Measurements from ENCODE around the gene PPFIBP2. TPM values are rescaled to one million over a fixed set of nuclear protein-coding genes. Genes with fewer than 3 reads are reported as not detected.

The PPFIBP2 gene
- total and polyA plus RNA-seq, 4 donors: 7.7 to 51.3 (median 18.6) TPM

GRCh38 chr11:7523416-7524210 is 9.8 kb downstream of the PPFIBP2 start:
- DNase-seq: peak in 2 of 3 donors; percentile 13 to 49

DNA sequence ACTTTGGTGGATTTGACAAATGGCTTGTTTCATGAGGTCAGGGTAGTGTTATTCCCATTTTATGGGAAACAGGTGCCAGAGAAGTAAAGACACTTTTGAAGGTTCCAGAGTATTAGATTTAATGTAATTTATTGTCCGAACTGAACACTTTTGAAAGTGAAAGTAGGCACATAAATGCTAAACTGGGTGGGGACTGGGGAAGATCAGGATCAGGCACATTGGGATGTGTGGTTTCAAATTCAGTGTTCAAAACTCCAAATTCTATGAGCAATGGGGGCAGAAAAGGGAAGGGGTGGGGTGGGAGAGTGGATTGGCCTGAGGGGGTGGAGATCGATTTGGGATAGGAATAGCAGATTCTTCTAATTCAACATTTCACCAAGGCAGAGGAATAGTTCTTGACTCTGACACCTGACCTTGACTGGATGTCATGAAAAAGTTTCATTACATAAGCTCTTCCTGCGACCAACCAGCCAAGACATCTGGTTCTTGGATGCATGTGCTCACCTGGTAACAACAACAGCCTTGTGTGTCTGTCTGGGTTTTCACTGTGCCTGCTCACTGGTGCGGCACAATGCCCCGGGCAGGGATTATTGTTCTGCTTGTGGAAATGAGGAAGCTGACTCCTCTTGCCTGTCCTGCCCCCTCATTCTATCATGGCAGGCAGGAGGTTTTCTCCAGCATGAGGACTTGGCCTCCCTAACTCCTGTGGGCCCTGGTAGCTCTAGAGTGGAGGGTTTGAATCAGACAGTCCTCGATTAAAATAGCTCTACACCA is 10.8 kb downstream of the PPFIBP2 start:
- Histone ChIP-seq H3K4me1 (ENCODE audit: control insufficient read depth in 5 of 5, insufficient read depth in 5 of 5, low read length in 5 of 5) (peaks cover 0 to 8% (median 4%) of the 10 kb centered on the region in 5 donors), H3K36me3 (ENCODE audit: control insufficient read depth in 4 of 4, insufficient read depth in 4 of 4, low read length in 4 of 4) (no peaks in the 10 kb centered on the region), H3K27me3 (ENCODE audit: control insufficient read depth in 3 of 3, insufficient read depth in 3 of 3, low read length in 2 of 3) (no peaks in the 10 kb centered on the region), H3K9me3 (ENCODE audit: control insufficient read depth in 4 of 4, insufficient read depth in 3 of 4, low read length in 3 of 4) (peaks cover 0 to 2% (median 0%) of the 10 kb centered on the region in 4 donors), H3K27ac (ENCODE audit: low read depth in 1 of 2, low read length in 1 of 2) (no peak overlapping the region), H3K9ac (ENCODE audit: insufficient read depth in 1 of 2, low read length in 2 of 2) (no peak overlapping the region), H3K4me3 (no peak overlapping the region)
- no peak for DNase-seq
- TF ChIP-seq CTCF (IDR thresholded peaks at IDR 0.05; ENCODE audit: control extremely low read depth, extremely low read depth): no peak
- 81 to 88% methylated on average over 6 of the region's 6 CpGs for WGBS, 2 donors
- ATAC-seq (ENCODE audit: insufficient read depth, low FRiP score): no peak

More at GRCh38 chr11:7523416-7524210, 9.8 kb downstream of the PPFIBP2 start:
- ATAC-seq (ENCODE audit: insufficient read depth, low FRiP score): no peak
- Histone ChIP-seq H3K9ac (ENCODE audit: insufficient read depth in 1 of 2, low read length in 2 of 2) (no peak overlapping the region), H3K9me3 (ENCODE audit: control insufficient read depth in 4 of 4, insufficient read depth in 3 of 4, low read length in 3 of 4) (no peaks in the 10 kb centered on the region), H3K27ac (ENCODE audit: low read depth in 1 of 2, low read length in 1 of 2) (no peak overlapping the region), H3K4me1 (ENCODE audit: control insufficient read depth in 5 of 5, insufficient read depth in 5 of 5, low read length in 5 of 5) (peaks cover 0 to 8% (median 4%) of the 10 kb centered on the region in 5 donors), H3K36me3 (ENCODE audit: control insufficient read depth in 4 of 4, insufficient read depth in 4 of 4, low read length in 4 of 4) (no peaks in the 10 kb centered on the region), H3K27me3 (ENCODE audit: control insufficient read depth in 3 of 3, insufficient read depth in 3 of 3, low read length in 2 of 3) (no peaks in the 10 kb centered on the region), H3K4me3 (no peak overlapping the region)
- WGBS, 2 donors: 63 to 76% methylated on average over 6 of the region's 6 CpGs
- TF ChIP-seq CTCF (IDR thresholded peaks at IDR 0.05; ENCODE audit: control extremely low read depth, extremely low read depth): no peak

- ATAC-seq (ENCODE audit: insufficient read depth, low FRiP score) (no peak), DNase-seq (no peak)
- H3K9ac ChIP-seq (ENCODE audit: insufficient read depth in 1 of 2, low read length in 2 of 2): no peak overlapping the region
- H3K4me3 ChIP-seq: no peak overlapping the region
- H3K9me3 ChIP-seq (ENCODE audit: control insufficient read depth in 4 of 4, insufficient read depth in 3 of 4, low read length in 3 of 4): peaks cover 0 to 2% (median 0%) of the 10 kb centered on the region in 4 donors
- no peaks in the 10 kb centered on the region for H3K27me3 ChIP-seq (ENCODE audit: control insufficient read depth in 3 of 3, insufficient read depth in 3 of 3, low read length in 2 of 3)
- no peaks in the 10 kb centered on the region for H3K36me3 ChIP-seq (ENCODE audit: control insufficient read depth in 4 of 4, insufficient read depth in 4 of 4, low read length in 4 of 4)
- WGBS, 2 donors: 98 to 100% methylated on average over 4 of the region's 4 CpGs
- H3K4me1 ChIP-seq (ENCODE audit: control insufficient read depth in 5 of 5, insufficient read depth in 5 of 5, low read length in 5 of 5): peaks cover 0 to 8% (median 4%) of the 10 kb centered on the region in 5 donors
- no peak for TF ChIP-seq CTCF (IDR thresholded peaks at IDR 0.05; ENCODE audit: control extremely low read depth, extremely low read depth)
- H3K27ac ChIP-seq (ENCODE audit: low read depth in 1 of 2, low read length in 1 of 2): no peak overlapping the region
These were observed 11.6 kb downstream of the PPFIBP2 start for GRCh38 chr11:7525424-7525823.

Data from lung (tissue), 12 donors.